T-helper 22 cell (primary cell): Measurements from ENCODE around the gene BCL6.

Experiments
- DNase-seq: peaks from one replicate; pipeline ENCODE4 v3.0.0-alpha.2; 2020; ENCODE audit warnings: low read depth

BCL6 gene

GRCh38 chr3:187759601-187760000 lies 14.3 kb upstream of the BCL6 start:
- DNase-seq, result no peak

GRCh38 chr3:187758318-187758955 lies 13.2 kb upstream of the BCL6 start:
- DNase-seq, result no peak

GRCh38 chr3:187753516-187753915 lies 8.2 kb upstream of the BCL6 start:
- DNase-seq, result no peak

- DNase-seq, result no peak
Measured at GRCh38 chr3:187750513-187751123, 5.3 kb upstream of the BCL6 start.

- no peak for DNase-seq
Measured at GRCh38 chr3:187750006-187750512, 4.8 kb upstream of the BCL6 start.

- DNase-seq, result peak; percentile 58
Measured at GRCh38 chr3:187748050-187748481, 2.8 kb upstream of the BCL6 start.

- no peak for DNase-seq
Measured at GRCh38 chr3:187747506-187747905, 2.2 kb upstream of the BCL6 start.

GRCh38 chr3:187746442-187747281 lies 1.4 kb upstream of the BCL6 start:
- DNase-seq, result no peak

GRCh38 chr3:187746059-187746441 lies 782 bp upstream of the BCL6 start:
- DNase-seq, result no peak

GRCh38 chr3:187744169-187745151 lies 808 bp downstream of the BCL6 start:
- DNase-seq, result no peak

- no peak for DNase-seq
Measured at GRCh38 chr3:187743195-187744141, 1.8 kb downstream of the BCL6 start.

- DNase-seq, result no peak
Measured at GRCh38 chr3:187742351-187743171, 2.7 kb downstream of the BCL6 start.

GRCh38 chr3:187741403-187742350 lies 3.6 kb downstream of the BCL6 start:
- DNase-seq, result no peak

- DNase-seq, result no peak
Measured at GRCh38 chr3:187740421-187741399, 4.6 kb downstream of the BCL6 start.

- DNase-seq, result peak; percentile 53
Measured at GRCh38 chr3:187739561-187740332, 5.5 kb downstream of the BCL6 start.

- no peak for DNase-seq
Measured at GRCh38 chr3:187739094-187739560, 6.1 kb downstream of the BCL6 start.
